Measurements from ENCODE around the gene RNF212. TPM values are rescaled to one million over a fixed set of nuclear protein-coding genes. Genes with fewer than 3 reads are reported as not detected.

The RNF212 gene
- total and polyA plus RNA-seq, 2 of the 13 experiments (the other 11 are each of a cell fraction or from before 2014, with no cell fraction given) = not detected

DNA sequence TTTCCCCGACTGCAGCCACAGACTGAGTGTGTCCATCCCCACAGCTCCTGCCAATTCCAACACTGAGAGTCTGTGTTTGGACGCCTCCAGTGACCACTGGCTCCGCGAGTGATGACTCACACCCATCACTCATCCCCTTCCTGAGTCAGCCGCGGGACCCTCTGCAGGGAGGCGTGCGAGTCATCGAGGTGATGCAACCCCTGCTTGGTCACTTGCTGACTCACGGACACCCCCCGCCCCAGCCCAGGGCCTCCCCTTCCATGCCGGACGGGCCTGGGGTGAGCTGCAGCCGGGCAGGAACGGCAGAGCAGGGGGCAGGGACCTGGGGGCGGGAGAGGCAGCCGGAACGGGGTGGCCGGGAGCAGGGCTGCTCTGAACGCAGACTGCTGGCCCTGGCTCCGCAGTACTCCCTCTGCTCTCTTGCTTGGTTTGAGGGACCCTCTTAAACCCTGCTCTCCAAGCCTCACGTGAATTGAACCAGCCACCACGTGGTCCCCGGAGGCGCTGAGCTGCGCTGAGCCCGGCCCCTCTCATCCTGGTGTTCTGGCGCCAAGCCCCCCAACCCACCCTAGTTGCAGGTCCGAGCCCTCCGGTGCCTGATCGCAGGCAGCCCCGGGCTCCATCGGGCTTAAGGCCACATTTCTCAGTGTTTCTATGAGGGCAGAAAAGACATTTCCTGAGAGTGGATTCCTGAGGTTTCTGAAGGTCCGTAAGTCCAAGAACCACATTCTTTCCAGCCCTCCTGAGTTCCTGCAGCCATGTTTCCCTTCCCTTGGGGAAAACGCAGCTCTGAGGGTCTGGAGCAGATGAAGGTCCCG, 69.5 kb downstream of the RNF212 start (continued):
- TF ChIP-seq NR2C2 (CRISPR knock-in tag; IDR thresholded peaks at IDR 0.05; ENCODE audit: borderline replicate concordance) (no peak), SAP130 (CRISPR knock-in tag; IDR thresholded peaks at IDR 0.05; ENCODE audit: low read depth) (peak; percentile 76), ZNF724P (CRISPR knock-in tag; IDR thresholded peaks at IDR 0.05; ENCODE audit: borderline replicate concordance) (no peak), PITX1 (CRISPR knock-in tag; IDR thresholded peaks at IDR 0.05) (no peak), IKZF4 (CRISPR knock-in tag; IDR thresholded peaks at IDR 0.05; ENCODE audit: borderline replicate concordance, low read depth, not compliant biosample characterization) (no peak), ZNF234 (CRISPR knock-in tag; conservative IDR thresholded peaks at IDR 0.05) (no peak), JUND (CRISPR knock-in tag; IDR thresholded peaks at IDR 0.05) (peak; percentile 90), EHMT2 (IDR thresholded peaks at IDR 0.05; ENCODE audit: borderline replicate concordance, low read depth, low read length) (no peak), ZNF616 (CRISPR knock-in tag; IDR thresholded peaks at IDR 0.05; ENCODE audit: low read depth) (no peak), ZNF232 (CRISPR knock-in tag; IDR thresholded peaks at IDR 0.05; ENCODE audit: borderline replicate concordance) (no peak), RFXAP (CRISPR knock-in tag; IDR thresholded peaks at IDR 0.05; ENCODE audit: borderline replicate concordance) (no peak), XBP1 (CRISPR knock-in tag; IDR thresholded peaks at IDR 0.05) (no peak), ZNF274 (CRISPR knock-in tag; IDR thresholded peaks at IDR 0.05) (no peak), MEF2D (CRISPR knock-in tag; IDR thresholded peaks at IDR 0.05) (no peak), ZNF75D (CRISPR knock-in tag; IDR thresholded peaks at IDR 0.05; ENCODE audit: borderline replicate concordance) (no peak), MAFG (CRISPR knock-in tag; IDR thresholded peaks at IDR 0.05) (peak; percentile 81), ZKSCAN8 (CRISPR knock-in tag; IDR thresholded peaks at IDR 0.05; ENCODE audit: borderline replicate concordance) (no peak), KDM6A (CRISPR knock-in tag; IDR thresholded peaks at IDR 0.05; ENCODE audit: low read depth) (no peak), KAT8 (CRISPR knock-in tag; IDR thresholded peaks at IDR 0.05) (0 out of 2 replicates have a peak, but pooled peaks have one; percentile 48), ZNF709 (CRISPR knock-in tag; IDR thresholded peaks at IDR 0.05) (no peak), ZFP36L2 (CRISPR knock-in tag; IDR thresholded peaks at IDR 0.05) (no peak), MXI1 (IDR thresholded peaks at IDR 0.05; ENCODE audit: borderline replicate concordance, low read depth, low read length) (peak; percentile 49; the same call in 1 of the 3 replicates)
- TF ChIP-seq, protein P1, sequence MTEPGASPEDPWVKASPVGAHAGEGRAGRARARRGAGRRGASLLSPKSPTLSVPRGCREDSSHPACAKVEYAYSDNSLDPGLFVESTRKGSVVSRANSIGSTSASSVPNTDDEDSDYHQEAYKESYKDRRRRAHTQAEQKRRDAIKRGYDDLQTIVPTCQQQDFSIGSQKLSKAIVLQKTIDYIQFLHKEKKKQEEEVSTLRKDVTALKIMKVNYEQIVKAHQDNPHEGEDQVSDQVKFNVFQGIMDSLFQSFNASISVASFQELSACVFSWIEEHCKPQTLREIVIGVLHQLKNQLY (CRISPR knock-in tag; IDR thresholded peaks at IDR 0.05) = no peak
- TF ChIP-seq, protein P2, sequence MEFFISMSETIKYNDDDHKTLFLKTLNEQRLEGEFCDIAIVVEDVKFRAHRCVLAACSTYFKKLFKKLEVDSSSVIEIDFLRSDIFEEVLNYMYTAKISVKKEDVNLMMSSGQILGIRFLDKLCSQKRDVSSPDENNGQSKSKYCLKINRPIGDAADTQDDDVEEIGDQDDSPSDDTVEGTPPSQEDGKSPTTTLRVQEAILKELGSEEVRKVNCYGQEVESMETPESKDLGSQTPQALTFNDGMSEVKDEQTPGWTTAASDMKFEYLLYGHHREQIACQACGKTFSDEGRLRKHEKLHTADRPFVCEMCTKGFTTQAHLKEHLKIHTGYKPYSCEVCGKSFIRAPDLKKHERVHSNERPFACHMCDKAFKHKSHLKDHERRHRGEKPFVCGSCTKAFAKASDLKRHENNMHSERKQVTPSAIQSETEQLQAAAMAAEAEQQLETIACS (CRISPR knock-in tag; IDR thresholded peaks at IDR 0.05) = no peak
- TF ChIP-seq, protein P3, sequence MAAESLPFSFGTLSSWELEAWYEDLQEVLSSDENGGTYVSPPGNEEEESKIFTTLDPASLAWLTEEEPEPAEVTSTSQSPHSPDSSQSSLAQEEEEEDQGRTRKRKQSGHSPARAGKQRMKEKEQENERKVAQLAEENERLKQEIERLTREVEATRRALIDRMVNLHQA (CRISPR knock-in tag; IDR thresholded peaks at IDR 0.05) = no peak
- TF ChIP-seq, protein P4, sequence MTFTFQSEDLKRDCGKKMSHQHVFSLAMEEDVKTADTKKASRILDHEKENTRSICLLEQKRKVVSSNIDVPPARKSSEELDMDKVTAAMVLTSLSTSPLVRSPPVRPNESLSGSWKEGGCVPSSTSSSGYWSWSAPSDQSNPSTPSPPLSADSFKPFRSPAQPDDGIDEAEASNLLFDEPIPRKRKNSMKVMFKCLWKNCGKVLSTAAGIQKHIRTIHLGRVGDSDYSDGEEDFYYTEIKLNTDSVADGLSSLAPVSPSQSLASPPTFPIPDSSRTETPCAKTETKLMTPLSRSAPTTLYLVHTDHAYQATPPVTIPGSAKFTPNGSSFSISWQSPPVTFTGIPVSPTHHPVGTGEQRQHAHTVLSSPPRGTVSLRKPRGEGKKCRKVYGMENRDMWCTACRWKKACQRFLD (CRISPR knock-in tag; IDR thresholded peaks at IDR 0.05; ENCODE audit: borderline replicate concordance) = no peak
- TF ChIP-seq, protein P5, sequence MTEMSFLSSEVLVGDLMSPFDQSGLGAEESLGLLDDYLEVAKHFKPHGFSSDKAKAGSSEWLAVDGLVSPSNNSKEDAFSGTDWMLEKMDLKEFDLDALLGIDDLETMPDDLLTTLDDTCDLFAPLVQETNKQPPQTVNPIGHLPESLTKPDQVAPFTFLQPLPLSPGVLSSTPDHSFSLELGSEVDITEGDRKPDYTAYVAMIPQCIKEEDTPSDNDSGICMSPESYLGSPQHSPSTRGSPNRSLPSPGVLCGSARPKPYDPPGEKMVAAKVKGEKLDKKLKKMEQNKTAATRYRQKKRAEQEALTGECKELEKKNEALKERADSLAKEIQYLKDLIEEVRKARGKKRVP (CRISPR knock-in tag; IDR thresholded peaks at IDR 0.05) = peak in 1 of 2 experiments; percentile 98; a peak in 2 of 4 replicates

Measured in HepG2 (cell line).